Fibroblast of skin of left biceps (primary cell): ENCODE results near the gene GRIP2.
A peak's percentile ranks its signal among the peaks of the same experiment; 100 is the strongest.

Source experiments
- DNase-seq, 2 experiments: peaks; one replicate each; pipeline ENCODE4 v3.0.0-alpha.2; 2013; ENCODE audit warnings: low read depth in 2 of 2

GRIP2 gene

DNA sequence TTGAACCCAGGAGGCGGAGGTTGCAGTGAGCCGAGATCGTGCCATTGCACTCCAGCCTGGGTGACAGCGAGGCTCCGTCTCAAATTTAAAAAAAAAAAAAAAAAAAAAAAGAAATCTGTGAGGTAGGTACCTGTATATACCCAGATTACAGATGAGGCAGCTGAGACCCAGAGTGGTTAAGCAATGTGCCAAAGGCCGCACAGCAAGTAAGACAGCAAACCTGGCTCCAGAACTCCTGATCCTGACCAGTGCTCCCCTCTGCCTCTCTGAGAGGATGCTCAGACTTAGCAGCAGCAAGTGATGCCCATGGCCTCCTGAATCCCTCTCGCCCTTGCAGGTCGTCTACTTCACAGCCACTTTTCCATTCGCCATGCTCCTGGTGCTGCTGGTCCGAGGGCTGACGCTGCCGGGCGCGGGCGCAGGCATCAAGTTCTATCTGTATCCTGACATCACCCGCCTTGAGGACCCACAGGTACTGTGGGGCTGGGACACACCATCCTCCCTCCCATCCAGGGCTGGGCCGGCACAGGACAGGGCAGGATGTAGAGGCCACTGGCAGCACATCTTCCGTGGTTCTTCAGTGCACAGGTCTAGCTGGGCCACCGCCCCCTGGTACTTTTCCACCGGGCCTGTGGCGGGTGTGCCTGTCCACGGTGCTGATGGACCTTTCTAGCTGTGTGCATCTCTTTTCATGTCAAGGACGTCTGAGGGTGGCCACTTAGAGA lies 73.8 kb downstream of the GRIP2 start:
- DNase-seq: no peak

DNA sequence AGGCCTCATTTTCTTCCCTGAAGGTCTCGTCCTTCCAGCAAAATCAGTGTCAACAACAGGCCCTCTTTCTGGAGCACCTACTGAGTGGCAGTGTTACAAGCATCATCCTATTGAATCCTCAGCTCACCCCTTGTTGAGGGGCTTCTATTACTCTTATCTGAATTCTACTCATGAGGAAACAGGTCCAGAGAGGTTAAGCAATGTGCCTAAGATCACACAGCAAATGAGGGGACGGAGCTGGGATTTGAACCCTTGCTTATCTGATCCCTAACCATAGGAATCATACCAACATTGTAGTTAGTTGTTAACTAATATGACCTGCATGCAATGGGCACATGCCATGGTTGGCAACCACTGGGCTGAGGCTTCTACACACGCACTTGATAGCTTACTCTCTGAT lies 74.7 kb downstream of the GRIP2 start:
- DNase-seq: no peak

DNA sequence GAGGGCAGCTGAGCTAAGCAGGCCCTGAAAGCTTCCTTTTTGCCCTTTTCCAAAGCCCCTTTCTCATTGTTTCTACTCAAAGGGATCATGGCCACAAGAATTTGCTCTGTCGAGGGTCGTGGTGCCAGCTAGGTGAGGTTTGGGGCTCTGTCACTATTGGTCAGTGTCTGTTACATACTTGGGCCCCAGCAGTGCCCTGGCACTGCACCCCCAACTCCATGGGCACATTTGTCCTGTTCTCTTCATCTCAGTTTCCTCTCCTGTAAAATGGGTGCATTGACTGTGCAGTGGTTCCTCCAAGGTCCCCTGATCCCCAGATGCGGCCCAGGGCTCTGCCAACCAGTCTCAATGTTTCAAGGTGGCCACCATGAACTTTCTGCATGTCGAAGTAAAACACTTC lies 75.6 kb downstream of the GRIP2 start:
- DNase-seq: no peak

DNA sequence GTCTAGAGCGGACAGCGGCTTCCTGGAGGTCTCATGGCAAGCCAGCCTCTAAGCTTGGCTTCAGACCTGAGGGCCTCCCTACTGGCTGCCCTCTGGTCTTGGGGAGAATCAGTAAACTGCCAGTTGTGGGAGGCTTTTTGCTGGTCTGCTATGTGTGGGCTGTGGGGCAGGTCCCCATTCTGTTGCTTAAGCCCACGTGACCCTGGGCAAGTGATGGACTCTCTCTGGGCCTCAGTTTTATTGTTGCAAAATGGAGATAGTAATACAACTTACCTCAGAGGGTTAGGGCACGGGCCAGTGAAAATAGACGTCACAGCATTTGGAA lies 76.0 kb downstream of the GRIP2 start:
- no peak for DNase-seq

- no peak for DNase-seq
Observed at GRCh38 chr3:14463330-14464140, 76.6 kb downstream of the GRIP2 start.

GRCh38 chr3:14462738-14463137 lies 77.4 kb downstream of the GRIP2 start:
- DNase-seq: no peak

DNA sequence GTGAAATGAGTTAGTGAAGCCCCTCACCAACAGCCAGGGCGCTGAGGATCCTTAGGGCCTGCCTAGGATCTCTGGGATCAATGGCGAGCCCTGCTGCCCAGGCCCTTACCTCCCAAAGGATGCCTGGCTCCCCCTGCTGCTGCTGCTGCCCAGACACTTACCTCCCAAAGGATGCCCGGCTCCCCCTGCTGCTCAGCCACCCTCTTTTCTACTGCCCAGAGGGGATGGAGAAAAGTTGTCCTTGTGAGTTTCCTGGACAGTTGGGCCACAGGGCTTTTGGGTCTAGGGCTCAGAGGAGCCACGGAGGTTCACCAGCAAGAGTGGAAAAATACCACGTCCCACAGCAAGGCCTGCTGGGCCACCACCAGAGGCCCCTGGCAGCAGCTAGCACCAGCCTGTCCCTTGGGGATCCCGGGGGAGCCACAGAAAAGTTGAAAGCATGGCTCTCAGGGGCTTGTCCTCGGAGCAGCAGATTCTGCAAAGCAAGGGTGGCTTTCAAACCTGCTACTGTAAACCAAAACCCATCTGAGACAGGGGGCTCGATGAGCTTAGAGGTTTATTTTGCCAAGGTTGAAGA lies 78.3 kb downstream of the GRIP2 start:
- no peak for DNase-seq

DNA sequence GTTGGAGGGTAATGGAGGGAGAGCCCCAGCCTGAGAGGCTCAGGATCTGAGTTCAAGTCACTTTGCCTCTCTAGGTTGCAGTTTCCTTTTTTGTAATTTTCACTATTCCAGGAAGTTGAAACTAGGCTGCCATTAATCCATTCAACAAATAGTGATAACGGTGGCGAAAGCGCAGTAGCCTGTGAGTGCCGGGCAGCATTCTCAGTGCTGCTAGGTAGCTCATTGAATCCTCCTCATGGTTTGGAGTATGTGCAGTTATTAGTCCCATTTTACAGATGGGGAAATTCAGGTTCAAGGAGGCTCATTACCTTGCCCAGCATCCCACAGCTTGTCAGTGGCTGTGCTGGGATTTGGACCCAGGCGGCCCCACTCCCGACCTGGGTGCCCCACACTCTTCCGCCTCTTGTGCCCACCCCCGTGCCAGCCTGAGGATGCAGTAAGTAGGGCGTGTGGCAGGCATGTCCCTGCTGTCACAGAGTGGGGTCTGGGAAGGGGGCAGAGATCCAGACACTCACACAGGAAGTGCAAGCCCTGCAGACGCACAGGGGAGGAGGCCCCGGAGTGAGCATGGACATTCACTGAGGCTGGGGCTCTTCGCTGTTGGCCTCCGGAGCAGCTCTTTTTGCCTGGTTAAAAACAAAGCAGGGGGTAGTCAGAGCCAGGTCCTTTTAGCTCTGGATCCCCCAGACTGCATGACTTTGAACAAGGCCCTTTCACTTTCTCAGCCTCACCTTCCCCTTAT lies 79.0 kb downstream of the GRIP2 start:
- no peak for DNase-seq

GRCh38 chr3:14460342-14461005 lies 79.7 kb downstream of the GRIP2 start:
- peak; percentile 69 to 70 for DNase-seq

DNA sequence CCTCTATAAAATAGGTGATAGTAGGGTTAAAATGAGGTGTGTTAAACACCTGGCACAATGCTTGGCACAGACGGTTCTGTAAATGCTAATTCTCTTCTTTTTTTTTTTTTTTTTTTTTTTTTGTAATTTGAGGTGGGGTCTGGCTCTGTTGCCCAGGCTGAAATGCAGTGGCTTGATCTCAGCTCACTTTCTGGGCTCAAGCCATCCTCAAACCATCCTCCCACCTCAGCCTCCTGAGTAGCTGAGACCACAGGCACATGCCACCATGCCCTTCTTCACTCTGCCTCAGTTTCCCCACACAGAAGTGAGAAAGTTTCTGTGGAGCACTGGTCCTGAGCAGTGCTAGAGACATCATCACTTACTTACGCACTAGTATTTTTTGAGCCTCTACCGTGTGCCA lies 80.4 kb downstream of the GRIP2 start:
- no peak for DNase-seq

GRCh38 chr3:14459384-14459783 lies 80.8 kb downstream of the GRIP2 start:
- no peak for DNase-seq

- no peak for DNase-seq
Observed at GRCh38 chr3:14458434-14459275, 81.5 kb downstream of the GRIP2 start.

- no peak for DNase-seq
Observed at GRCh38 chr3:14457999-14458398, 82.1 kb downstream of the GRIP2 start.

DNA sequence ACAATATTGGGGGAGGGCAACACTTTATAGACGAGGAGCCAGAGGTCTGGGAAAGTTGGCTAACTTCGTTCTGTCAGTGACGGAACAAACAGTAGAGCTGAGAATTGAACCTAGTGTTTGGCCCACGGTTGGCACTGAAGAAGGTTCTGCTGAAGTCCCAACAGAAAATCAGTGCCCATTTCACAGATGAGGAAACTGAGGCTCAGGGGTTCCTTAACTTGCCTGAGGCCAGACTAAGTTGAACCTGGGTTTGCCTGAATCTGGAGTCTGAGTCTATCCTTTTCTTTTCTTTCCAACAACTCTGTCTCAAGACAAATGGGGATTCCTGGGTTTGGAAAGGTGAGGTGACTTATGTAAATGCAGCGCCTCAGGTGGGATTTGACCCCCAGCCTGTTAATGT lies 82.7 kb downstream of the GRIP2 start:
- DNase-seq: no peak

DNA sequence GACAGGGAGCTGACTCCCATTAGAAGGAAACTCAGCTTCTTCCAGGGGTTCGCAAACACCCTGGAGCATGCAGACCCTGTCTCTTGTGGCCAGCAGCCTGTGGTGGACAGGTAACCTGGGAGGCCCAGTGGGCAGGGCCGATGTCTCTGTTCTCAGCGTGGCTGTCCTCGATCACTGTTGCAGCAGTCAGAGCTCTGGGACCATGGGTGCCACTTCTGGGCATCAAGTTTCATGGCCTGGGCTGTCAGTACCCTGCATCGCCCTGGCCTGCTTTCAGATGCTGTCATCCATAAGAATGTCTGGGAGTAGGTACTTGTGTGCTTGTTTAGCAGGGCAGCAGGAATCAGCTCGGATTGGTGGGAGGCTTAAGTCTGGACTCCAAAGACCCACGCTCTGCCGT lies 83.3 kb downstream of the GRIP2 start:
- DNase-seq: no peak

GRCh38 chr3:14455571-14456317 lies 84.4 kb downstream of the GRIP2 start:
- DNase-seq: no peak

- no peak for DNase-seq
Observed at GRCh38 chr3:14454639-14455310, 85.4 kb downstream of the GRIP2 start.

DNA sequence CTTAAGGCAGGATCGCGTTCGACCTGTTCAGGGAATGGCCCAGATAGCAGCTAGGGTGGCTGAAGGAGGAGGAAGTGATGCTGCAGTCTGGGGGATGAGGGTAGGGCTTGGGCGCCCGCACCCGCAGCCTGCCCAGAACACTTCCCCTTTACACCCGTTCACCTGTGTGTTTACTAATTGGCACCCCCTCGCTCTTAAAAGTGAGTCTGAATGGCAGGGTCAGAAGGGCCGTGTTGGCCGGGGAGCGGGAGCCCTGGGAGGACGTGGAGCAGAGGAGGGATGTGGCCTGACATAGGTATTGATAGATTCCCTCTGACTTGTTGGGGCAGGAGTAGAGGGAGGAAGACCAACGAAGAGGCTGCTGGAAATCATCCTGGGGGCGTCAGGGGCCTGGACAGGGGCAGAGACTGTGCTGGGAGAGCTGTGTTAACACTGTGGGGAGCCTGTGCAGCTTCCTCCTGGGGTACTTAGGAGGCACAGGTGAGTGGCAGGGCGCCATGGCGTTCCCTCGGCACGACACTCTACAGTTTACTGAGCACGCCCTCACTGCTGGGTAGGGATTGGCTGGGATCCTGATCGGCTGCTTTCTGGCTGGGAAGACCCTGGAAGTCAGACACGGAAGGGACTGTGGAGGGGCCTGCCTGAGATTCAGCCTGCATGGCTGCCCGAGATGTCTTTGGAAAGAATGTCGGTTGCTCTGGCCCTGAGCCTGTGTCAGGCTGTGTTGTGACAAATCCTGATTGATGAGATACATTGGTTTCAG lies 86.1 kb downstream of the GRIP2 start:
- DNase-seq: no peak
